ENCODE measurements around the gene STAT3.
"Not testable (repeated sequence)": the region's sequence is repeated elsewhere in the genome, so short reads cannot be mapped to it uniquely, and the experiment has no call there.

The STAT3 gene

DNA sequence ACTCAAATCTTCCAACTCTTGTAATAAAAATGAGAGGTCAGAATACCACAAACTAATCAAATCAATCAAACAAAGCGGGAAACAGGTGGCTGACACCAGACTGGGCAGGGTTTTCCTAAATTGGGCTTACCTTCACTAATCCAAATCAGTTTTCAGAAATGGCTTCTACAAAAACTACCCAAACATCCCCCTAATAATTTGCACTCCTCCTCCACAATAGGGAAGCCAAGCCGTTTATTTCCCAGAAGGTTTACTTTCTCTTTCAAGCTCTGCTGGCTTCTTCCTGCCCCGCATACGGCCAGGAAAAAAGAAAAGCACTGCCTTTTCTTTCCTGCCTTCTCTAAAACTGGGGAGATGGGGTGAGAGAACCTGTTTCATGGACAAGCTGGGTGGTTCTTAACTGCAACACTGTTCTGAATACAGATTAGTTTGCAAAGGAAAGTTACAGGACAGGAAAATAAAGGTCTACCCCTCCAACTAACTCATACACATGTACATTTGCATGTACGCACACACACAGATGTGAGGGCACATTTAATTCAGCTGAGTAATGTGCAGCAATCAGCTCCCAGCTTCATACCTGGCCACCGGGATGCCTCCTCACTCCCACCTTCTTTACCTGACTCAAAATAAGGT, 9.2 kb downstream of the STAT3 start:
- DNase-seq = no peak

DNA sequence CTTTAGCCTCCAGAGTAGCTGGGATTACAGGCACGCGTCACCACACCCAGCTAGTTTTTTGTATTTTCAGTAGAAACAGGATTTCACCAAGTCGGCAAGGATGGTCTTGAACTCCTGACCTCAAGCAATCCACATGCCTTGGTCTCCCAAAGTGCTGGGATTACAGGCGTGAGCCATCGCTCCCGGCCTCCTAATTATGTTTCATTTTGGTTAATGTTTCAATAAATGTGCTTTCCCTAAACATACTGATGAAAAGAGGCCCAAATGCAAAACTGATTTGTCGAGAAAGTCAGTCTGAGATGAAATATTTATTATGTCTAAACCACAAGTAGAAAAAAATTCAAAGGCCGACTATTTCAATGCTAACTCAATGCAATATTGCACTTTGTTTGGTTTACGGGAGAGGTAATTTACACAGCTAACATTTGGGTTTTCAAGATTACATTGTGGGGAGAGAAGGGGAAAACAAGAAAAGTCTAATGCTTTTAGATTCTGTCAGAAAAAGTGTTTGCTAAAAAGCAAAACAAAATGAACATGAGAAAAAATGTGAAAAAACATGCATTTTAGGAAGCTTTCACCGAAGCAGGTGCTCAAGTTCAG, 9.8 kb downstream of the STAT3 start:
- DNase-seq = no peak

DNA sequence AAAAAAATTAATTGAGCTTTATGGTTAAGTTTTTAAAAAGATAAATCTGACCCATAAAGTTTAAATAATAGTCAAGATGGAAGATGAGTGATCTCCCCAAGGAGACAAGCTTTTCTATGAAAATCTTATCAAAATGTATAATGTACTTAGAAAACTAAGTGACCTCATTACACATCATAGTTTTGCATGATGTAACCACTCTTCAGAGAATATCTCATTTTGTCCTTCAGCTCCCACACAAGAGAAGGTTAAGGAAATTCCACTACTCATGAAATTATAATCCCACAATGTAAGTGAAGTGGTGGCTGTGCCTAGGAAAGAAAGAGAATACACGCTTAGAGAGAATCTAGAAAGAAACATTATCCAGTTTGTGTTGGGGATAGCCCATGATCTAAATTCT, 14.3 kb downstream of the STAT3 start:
- no peak for DNase-seq

GRCh38 chr17:42372142-42372541, 16.1 kb downstream of the STAT3 start:
- DNase-seq = no peak

- not testable (repeated sequence) for DNase-seq
Observed at GRCh38 chr17:42368797-42369561, 19.3 kb downstream of the STAT3 start.

GRCh38 chr17:42368310-42368709, 19.9 kb downstream of the STAT3 start:
- not testable (repeated sequence) for DNase-seq

GRCh38 chr17:42366176-42367023, 21.8 kb downstream of the STAT3 start:
- not testable (repeated sequence) for DNase-seq

DNA sequence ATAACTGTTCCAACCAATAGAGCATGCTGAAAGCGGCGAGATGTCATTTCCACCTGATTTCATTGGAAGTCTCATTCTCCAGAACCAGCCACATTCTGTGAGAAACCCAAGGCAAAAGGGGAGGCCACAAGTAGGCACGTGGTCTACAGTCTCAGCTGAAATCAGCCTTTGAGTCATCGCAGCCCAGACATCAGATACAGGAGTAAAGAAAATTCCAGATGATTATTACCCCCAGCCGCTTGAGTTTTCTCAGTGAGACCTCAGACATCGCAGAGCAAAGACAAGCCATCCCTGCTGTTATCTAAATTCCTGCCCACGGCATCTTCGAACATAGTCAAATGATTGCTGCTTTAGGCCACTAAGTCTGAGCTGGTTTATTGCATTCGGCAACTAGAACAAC, 23.1 kb downstream of the STAT3 start:
- no peak for DNase-seq

DNA sequence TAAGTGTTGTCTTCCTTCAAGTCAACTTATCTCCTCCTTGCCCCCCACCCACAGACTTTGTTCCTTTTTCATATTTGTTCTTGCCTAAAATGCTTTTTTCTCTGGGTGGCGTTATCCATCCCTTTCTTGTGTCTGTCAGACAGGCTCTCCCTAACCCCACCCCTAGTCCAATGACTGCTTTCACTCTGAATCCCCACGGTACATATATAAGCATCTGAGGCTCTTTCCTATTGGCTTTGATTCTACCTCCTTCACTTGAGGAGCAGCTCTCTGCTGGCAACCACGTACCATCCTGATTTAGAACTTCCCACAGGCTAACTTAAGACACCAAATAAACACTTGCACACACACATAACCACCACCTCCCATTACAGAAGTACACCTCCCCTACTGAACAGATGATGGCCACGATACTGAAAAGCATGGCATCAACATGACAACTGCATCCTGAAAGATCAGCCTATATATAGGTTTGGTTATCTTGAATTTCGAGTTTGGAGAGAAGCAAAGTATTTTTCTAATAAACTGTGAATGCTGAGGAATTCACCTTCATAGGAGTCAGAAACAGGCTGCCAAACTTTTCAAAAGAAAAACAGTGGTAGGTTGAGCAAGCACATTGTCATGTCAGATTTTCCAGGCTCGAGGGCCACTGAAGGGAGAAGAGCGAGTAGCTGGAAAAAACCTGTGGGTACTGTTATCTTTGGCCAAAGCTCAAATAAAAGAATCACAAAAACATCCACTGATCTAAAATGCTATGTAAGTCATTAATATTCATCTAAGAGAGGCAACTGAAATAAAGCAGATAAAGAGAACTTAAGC, 24.3 kb downstream of the STAT3 start:
- DNase-seq = no peak

DNA sequence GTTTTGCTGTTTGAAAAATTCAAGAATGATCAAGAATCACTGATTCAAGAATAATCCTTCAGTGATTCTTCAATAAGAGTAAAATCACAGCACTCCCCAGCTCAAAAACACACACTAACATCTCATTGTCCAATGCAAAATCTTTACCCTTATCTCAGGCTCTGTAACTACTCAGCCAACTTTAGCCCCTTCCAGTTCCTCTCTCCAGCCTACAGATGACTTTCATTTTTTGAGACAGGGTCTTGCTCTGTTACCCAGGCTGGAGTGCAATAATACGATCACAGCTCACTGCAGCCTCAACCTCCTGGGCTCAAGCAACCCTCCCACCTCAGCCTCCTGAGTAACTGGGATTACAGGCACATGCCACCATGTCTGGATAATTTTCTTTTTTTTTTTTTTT, 25.0 kb downstream of the STAT3 start:
- DNase-seq = no peak

- DNase-seq = peak; percentile 57
Observed at GRCh38 chr17:42362245-42362961, 25.8 kb downstream of the STAT3 start.

- DNase-seq = no peak
Observed at GRCh38 chr17:42361781-42362186, 26.5 kb downstream of the STAT3 start.

DNA sequence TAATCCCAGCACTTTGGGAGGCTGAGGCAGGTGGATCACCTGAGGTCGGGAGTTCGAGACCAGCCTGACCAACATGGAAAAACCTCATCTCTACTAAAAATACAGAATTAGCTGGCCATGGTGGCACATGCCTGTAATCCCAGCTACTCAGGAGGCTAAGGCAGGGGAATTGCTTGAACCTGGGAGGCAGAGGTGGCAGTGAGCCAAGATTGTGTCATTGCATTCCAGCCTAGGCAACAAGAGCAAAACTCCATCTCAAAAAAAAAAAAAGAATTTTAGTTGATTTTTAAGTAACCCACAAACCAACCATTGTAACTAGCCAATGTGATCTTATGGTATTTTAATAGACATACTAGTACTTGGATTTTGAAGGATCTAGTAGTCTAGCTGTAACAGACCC, 27.9 kb downstream of the STAT3 start:
- DNase-seq = not testable (repeated sequence)

DNA sequence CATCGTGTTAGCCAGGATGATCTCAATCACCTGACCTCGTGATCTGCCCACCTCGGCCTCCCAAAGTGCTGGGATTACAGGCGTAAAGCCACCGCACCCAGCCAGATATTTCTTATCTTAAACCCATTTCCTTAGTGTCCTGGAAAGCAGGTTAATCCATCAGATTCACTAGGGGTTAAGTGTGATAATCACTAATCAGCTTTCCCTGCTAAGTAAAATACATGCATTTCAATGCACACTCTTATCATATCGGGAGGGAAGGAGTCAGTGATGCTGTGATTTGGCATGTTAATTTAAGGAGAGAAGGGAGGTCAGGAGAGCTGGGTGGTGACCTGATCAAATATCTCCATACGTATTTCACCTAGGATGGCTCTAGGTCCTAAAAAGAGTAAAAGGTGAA, 29.1 kb downstream of the STAT3 start:
- DNase-seq = no peak

DNA sequence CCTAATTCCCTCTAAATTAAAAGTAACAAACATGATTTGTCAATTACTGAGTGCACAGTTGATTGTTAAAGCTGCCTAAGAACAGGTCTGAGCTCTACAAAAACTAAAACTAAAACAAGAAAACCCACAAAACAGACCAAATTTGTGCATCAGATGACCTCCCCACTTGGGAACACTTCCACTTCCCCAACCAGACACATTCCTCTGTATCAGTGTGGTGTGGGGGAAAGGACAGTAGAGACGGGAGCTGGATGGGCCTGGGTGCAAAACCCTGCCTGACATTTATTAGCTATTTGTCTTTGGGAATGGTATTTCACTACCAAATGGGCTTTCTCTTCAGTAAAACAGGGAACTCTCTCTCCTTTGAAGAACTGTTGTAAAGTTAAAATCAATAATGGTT, 29.8 kb downstream of the STAT3 start:
- no peak for DNase-seq

DNA sequence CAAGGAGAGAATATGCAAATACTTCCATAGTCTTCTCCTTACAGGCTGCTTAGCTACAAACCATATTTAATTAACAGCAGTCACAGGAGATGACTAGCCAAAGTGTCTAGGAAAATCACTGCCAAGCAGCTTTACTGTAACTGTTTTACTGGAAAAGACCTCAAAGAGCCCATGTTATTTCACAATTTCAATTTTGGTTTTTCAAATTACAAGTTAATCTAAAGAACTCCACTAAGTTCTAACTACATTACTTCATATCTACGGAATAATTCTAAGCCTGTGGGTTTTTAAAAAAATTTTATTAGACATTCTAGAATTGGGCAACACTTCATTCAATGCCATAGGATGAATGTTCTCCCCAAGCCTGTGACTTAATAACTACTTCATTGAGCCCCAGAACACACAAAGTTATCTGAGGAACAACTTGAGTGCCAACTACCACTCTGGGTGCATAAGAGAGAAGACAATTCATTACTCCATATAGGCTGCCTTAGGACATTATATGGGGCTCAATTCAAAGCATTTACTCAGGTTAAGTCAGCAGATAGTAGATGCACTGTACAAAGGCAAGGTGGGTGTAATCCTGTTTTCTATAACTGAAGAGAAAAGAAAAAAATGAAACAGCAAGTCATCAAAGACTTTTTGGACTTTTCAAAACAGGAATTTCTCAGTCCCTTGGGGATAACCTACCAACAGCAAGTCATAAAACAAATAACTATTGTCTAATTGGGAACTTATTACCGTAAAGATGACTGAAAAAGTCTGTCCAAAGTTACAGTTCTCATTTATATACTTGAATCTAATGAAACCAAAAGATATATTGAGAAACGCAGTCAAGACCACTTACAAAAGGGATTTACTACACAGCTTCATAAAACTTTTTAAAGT, 33.0 kb downstream of the STAT3 start:
- DNase-seq = no peak

DNA sequence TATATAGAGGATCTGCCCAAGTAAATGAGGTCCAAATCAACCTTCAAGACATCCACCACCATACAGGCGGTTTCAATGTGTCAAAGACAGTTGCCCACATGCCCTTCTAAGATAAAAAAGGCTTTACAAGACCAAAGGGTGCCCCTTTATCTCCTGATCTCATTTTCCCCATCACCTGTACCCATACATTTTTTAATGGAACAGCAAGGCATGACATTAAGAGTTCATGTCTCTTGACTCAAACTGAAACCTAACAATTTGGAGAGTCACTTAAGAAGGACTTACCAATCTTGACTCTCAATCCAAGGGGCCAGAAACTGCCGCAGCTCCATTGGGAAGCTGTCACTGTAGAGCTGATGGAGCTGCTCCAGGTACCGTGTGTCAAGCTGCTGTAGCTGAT, 40.1 kb downstream of the STAT3 start:
- DNase-seq = no peak

DNA sequence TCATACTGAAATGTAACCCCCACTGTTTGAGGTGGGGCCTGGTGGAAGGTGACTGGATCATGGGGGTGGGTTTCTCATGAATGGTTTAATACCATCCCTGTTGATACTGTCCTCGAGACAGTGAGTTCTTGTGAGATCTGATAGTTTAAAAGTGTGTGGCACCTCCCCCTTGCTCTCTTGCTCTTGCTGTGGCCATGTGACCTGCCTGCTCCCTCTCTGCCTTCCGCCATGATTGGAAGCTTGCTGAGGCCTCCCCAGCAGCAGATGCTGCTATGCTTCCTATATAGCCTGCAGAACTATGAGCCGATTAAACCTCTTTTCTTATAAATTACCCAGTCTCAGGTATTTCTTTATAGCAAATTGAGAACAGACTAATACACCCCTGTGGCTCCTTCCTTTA, 40.6 kb downstream of the STAT3 start:
- no peak for DNase-seq

DNA sequence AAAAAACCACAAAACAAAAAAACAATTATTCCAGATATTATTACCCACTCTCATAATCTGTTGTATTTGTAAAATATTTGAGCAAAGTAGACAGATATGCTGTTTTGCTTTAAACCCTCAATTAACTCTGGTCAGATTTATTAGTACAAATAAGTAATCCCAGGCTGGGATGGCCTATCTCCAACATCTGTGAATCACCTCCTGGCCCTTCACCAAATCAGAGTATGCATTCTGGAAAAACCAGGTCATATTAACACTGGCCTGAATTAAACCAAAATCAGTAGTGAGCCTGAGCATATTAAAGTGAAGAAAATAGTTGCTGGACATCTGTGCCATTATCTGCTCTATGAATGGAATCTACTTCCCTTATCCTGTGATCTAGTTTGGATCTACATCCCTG, 41.0 kb downstream of the STAT3 start:
- no peak for DNase-seq

DNA sequence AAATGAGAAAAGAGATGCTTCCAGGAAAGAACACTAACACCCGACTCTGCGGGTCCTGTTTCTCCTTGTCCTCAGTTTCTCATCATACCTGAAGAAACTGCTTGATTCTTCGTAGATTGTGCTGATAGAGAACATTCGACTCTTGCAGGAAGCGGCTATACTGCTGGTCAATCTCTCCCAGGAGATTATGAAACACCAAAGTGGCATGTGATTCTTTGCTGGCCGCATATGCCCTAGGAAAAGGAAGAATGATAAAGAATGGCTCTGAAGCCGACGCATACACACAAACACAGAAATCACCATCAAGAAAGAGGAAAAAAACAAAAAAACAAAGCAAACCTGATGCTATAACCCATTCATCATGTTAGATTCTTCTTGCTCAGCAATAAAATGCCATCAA, 41.8 kb downstream of the STAT3 start:
- no peak for DNase-seq
